ENCODE measurements around the gene TOLLIP.

TOLLIP gene

DNA sequence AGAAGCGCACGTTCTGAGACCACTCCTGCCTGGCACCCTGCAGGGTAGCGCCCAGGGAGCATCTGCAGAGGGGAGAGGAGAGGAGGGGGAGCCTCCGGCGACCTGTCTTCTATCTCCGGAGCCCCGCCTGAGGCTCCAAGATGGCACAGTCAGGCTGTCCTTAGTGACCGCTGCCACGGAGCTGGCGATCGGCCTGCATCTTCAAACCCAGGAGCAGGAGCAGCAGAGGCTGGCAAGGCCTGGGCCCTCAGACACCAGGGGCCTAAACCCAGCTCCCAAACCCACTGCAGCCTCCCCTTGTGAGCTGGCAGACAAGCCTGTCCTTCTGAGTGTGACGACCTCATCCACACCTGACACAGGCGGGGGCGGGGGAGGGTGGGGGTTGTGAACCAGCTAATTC, 34.9 kb downstream of the TOLLIP start:
- H3K4me3 ChIP-seq (ENCODE audit: low read depth, low read length): no peak overlapping the region
- TF ChIP-seq, protein P1, sequence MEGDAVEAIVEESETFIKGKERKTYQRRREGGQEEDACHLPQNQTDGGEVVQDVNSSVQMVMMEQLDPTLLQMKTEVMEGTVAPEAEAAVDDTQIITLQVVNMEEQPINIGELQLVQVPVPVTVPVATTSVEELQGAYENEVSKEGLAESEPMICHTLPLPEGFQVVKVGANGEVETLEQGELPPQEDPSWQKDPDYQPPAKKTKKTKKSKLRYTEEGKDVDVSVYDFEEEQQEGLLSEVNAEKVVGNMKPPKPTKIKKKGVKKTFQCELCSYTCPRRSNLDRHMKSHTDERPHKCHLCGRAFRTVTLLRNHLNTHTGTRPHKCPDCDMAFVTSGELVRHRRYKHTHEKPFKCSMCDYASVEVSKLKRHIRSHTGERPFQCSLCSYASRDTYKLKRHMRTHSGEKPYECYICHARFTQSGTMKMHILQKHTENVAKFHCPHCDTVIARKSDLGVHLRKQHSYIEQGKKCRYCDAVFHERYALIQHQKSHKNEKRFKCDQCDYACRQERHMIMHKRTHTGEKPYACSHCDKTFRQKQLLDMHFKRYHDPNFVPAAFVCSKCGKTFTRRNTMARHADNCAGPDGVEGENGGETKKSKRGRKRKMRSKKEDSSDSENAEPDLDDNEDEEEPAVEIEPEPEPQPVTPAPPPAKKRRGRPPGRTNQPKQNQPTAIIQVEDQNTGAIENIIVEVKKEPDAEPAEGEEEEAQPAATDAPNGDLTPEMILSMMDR (IDR thresholded peaks at IDR 0.05; ENCODE audit: borderline replicate concordance, insufficient read depth, low read depth, low read length): no peak

DNA sequence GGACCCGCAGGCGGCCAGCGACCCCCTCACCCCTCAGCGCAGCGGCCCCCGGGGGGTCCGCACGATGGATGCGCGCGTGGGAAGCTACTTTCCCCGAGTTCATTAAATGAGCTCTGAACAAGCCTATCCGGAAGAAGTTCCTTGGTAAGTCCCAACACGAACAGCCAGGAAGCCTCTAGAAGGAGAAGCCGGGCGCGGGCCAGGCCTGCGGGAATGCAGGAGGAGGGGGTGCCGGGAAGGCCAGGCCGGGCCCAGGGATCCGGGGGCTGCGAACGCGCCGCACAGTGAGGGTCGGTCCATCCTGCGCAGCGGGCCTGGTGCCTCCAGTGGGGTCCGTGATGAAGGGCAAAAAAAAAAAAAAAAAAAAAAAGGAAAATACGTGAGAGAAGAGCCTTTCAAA, 36.9 kb downstream of the TOLLIP start:
- TF ChIP-seq, protein P1 (IDR thresholded peaks at IDR 0.05; ENCODE audit: borderline replicate concordance, insufficient read depth, low read depth, low read length): no peak
- no peak overlapping the region for H3K4me3 ChIP-seq (ENCODE audit: low read depth, low read length)

GRCh38 chr11:1271927-1272326, 37.5 kb downstream of the TOLLIP start:
- H3K4me3 ChIP-seq (ENCODE audit: low read depth, low read length): no peak overlapping the region
- TF ChIP-seq, protein P1 (IDR thresholded peaks at IDR 0.05; ENCODE audit: borderline replicate concordance, insufficient read depth, low read depth, low read length): no peak

GRCh38 chr11:1271406-1271805, 38.0 kb downstream of the TOLLIP start:
- TF ChIP-seq, protein P1 (IDR thresholded peaks at IDR 0.05; ENCODE audit: borderline replicate concordance, insufficient read depth, low read depth, low read length): no peak
- no peak overlapping the region for H3K4me3 ChIP-seq (ENCODE audit: low read depth, low read length)

GRCh38 chr11:1271002-1271401, 38.4 kb downstream of the TOLLIP start:
- TF ChIP-seq, protein P1 (IDR thresholded peaks at IDR 0.05; ENCODE audit: borderline replicate concordance, insufficient read depth, low read depth, low read length): no peak
- H3K4me3 ChIP-seq (ENCODE audit: low read depth, low read length): no peak overlapping the region

DNA sequence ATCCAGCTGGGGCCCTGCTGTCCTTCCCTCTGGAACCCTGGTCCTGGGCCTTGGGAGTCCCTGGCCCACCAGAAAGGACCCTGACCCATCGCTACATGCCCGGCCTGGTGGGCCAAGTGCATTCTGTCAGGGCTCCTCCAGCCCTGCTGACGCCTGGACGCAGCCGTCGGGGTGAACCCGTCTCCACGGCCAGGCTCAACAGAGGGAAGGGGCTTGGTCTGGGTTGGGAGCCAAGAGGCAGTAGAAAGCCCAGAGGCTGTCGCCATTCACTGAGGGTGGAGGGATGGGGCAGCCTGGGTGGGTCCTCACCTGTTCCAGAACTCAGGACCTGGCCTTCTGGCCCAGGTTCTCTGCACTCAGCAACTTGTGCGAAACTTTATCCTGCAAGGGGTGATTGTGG, 39.0 kb downstream of the TOLLIP start:
- TF ChIP-seq, protein P1 (IDR thresholded peaks at IDR 0.05; ENCODE audit: borderline replicate concordance, insufficient read depth, low read depth, low read length): no peak
- no peak overlapping the region for H3K4me3 ChIP-seq (ENCODE audit: low read depth, low read length)

GRCh38 chr11:1269957-1270356, 39.5 kb downstream of the TOLLIP start:
- no peak overlapping the region for H3K4me3 ChIP-seq (ENCODE audit: low read depth, low read length)
- TF ChIP-seq, protein P1 (IDR thresholded peaks at IDR 0.05; ENCODE audit: borderline replicate concordance, insufficient read depth, low read depth, low read length): no peak
